Left colon (tissue), 2 donors: ENCODE data around the gene BMPR1B. TPM values are rescaled to one million over a fixed set of nuclear protein-coding genes. Genes with fewer than 3 reads are reported as not detected.

Experiments used
- ATAC-seq: fragments of 200-7000 bp; cut with Tn5 transposase; one replicate; pipeline ENCODE4 v1.9.1; 2020; ENCODE audit warnings: mild to moderate bottlenecking, moderate library complexity
- DNase-seq, 2 donors: peaks; one replicate each; pipeline ENCODE4 v3.0.0-alpha.2; 2020
- intact Hi-C, 2 donors: fragments of 100-400 bp; cut with DNase I in 1 of 2; cut with micrococcal nuclease in 1 of 2; formaldehyde crosslinking; loops; one replicate each; pipeline versions ENCODE4 v1.11.2 to v1.14.0; 2022; cut with DNase I, micrococcal nuclease
- total RNA-seq, 2 donors: library from RNA; stranded (reverse); fragmentation: NEBNext Ultra II Directional; extraction: Animal tissue kit (Norgen Biotek cat#: 25700); gene quantifications; one replicate each; pipeline ENCODE4 v1.2.1, GENCODE V29; 2021
- donor health status: DM: no; HTN: no; CAD: no.
- donor health status: DM: yes; HTN: yes; CAD: no.

The BMPR1B gene
- total RNA-seq, 2 donors from 2014 or later, result 0.21 to 0.47 TPM

DNA sequence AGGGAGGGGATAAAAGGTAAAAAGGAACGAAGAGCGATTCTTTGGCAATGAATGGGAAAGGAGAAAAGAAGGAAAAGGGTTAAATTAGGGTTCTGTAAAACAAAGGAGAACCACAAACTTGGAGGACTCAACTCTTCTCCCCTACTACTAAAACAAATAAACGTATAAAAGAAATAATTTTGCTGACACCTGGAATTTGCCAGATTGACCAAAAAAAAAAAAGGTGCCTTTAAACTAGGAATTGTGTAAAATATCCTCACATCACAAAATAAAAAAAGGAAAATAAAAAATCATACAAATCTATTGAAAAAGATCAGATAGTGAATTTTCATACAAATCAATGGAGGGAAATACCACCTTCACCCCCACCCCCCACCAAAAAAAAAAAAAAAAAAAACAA lies 129.3 kb downstream of the BMPR1B start:
- no peak for DNase-seq
- intact Hi-C loops, result no loop called here
- ATAC-seq, result no peak

DNA sequence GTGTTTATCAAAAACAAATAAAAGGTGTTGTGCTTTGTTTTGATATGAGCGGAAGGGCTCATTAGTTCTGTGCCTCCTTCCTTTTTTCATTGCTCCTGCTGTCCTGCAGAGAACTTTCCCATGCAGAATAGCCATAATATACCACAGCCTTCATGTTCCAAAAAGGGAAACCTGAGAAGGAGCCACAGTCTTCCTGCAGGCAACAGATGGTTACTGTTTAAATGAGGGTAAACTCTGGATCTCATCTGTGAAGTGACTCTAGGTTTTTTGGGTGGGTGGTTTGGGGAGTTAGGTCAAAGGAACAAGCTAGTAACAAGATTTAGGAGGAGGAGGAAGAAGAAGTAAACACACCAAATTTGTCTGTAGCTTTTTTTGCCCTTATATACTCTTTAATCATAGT lies 131.8 kb downstream of the BMPR1B start:
- intact Hi-C loops, result no loop called here
- DNase-seq (no peak), ATAC-seq (no peak)

DNA sequence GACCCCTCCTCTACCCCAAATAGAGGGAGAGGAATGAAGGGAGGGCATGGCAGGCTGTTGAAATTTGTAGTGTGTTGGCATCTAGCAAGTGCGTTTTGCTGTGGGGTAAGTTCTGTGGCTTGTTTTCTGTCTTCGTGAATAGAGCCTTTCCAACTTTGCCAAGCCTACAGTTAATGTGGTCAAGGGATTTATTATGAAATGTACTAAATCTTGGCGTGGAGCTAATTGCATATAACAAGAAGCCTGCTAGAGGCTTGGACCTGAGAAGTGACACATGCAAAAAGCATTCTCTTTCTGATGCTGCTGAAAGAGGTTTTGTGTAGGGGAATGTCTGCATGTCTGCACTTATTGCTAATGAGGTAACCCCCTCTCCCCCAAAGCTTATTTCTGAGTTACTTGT lies 132.2 kb downstream of the BMPR1B start:
- intact Hi-C loops, result no loop called here
- DNase-seq (no peak), ATAC-seq (no peak)

DNA sequence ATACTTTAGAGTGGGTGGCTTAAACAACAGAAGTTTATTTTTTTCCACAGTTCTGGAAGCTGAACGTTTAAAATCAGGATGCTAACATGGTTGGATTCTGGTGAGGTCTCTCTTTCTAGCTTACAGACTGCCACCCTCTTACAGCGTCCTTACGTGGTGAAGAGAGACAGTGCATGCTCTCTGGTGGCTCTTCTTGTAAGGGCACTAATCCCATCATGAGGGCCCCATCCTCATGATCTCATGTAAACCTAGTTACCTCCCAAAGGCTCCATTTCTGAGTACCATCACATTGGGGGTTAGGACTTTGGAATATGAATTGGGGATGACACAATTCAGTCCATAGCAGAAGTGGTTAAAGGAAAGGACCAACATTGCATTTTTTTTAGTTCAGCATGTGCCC lies 132.8 kb downstream of the BMPR1B start:
- DNase-seq (no peak), ATAC-seq (no peak)
- intact Hi-C loops, result no loop called here

DNA sequence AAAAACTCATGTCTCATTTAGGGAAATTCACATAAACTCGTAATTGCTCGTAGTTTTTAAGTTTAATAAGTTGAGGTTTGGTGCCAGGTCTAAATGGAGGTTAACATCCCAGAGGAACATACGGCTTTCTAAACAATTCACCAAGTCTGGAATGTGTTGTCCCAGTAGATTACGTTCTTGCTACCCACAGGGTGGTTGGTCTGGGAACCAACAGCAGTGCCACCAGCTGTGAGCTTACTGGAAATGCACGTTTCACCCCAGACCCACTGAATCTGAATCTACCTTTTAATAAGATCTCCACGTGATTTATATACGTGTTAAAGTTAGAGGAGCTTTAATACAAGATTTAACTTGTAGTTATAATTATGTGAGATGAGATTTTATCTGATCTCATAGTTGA lies 134.3 kb downstream of the BMPR1B start:
- intact Hi-C loops, result no loop called here
- DNase-seq, result no peak
- no peak for ATAC-seq

DNA sequence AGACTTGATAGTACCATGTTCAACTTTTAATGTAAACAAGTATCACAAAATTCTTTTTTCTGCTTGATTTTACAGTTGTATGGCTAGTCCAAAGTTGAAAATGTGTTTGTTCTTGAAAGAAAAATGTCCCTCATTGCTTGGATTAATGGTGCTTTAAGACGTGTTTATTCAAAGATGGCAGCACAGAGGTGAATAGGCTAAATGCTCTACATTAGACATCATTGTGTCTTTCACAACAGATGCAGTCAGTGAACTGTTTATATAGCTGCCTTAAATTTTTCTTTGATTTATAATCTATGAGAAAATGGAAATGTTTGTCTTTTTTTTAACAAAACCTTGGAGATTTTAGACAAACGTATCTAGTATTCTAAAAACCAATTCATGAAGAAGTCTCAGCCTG lies 137.3 kb downstream of the BMPR1B start:
- ATAC-seq (no peak), DNase-seq (no peak)
- intact Hi-C loops, result no loop called here

DNA sequence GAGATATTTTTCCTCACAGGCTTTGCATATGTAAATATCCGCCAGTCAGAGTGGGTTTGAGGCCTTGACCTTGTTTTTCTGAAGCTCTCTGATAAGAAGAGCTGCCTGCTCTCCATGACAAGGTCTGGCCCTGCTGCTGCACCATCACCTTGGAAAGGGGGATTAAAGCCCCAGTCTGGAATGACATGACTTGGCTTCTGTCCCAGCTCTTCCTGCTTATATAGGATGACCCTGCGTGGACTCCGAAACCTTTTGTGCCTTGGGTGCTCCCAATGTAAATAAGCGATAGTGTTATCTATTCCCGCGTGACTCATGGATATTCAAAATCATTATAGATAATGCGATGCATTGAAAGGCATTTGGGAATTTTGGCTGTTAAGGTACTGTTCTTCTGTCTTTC lies 139.3 kb downstream of the BMPR1B start:
- intact Hi-C loops, result no loop called here
- DNase-seq (no peak), ATAC-seq (no peak)

DNA sequence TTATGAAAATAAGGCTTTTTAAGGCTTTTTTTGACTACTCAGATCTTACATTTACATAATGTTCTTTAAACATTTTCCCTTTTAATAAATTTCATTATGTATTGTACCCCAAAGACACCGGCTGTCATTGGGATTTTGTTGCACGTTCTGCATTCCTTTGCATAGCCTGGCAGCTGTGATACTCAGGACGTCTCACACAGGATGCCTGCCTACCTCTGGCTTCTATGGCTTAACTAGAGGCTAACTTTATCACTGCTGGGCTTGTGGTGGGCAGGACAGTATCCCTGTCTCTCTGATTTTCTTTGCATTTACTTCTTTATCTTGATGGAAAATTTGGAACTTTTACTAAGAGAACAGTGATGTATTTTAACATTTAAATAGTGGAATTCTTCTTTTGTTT lies 147.8 kb downstream of the BMPR1B start:
- ATAC-seq (no peak), DNase-seq (no peak)
- intact Hi-C loops, result no loop called here

DNA sequence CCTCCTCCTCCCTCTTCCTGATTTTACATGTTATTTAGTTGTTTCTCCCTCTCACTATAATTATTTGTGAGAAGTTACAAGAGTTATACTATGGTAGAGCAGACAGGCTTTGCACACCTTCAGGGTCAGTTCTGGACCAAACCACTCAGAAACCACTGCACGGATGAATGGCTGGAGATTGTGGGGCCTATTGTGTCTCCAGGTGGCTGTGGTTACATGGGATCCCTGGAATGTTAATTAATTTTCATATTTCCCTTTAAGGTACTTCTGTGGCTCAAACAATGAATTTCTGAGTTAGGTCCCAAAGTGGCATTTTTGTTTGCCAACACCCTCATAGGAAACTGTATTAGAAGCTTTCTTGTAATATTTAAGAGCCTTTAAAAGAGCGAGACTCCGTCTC lies 151.9 kb downstream of the BMPR1B start:
- intact Hi-C loops, result no loop called here
- ATAC-seq (no peak), DNase-seq (no peak)

DNA sequence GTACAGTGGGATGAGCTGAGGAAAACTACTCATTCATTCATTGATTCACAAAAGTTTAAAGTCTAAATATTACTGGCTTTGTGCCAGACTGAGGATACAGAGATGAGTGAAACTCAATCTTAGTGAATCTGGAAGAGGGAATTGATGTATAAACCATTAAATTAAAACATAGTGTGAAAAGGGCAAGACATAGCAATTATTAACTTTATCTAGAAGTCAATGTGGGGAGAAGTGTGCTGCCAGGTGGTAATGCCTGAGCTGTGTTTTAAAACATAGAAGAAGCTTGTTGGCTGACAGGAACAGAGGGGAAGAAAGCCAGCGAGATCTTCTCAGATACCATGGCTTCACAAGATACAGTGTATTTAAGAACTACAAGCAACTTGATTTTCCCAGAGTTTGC lies 153.4 kb downstream of the BMPR1B start:
- ATAC-seq (no peak), DNase-seq (no peak)
- intact Hi-C loops, result no loop called here

DNA sequence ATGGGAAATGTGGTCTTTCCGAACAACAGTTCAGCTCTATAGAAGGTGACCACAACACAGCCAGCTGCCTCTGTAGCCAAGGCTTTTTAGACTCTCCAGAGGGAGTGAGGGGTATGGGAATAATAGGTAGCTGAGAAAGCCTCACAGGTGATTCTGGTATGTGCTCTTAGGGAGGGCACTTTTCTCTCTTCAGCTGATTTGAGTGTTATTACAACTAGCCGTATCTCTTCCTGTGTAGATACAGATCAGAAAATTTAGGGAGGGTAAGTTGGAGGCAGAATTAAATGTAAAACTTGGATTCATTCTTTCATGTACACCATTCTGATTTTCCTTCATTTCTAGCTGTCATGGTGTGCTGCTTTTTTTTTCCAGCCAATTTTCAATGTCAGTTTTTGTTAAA lies 154.9 kb downstream of the BMPR1B start:
- intact Hi-C loops, result no loop called here
- ATAC-seq, result no peak
- DNase-seq, result no peak

DNA sequence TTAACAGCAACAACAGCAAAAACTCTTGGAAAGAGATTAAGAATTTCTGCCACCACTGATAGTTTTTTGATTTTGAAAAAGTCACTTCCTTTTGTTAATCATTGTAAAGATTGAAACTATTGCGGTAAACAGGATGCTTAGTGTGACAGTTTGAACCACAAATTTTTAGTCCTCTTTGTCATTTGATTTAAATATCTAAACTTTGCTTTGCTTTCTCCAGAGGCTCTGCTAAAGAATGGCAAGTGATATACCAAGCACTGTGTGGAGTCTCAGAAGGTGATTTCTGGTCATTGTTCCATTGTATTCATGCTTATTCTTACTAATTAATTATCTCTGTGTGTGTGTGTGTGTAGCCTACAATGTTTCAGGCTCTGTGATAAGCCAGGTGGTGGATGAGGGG lies 155.6 kb downstream of the BMPR1B start:
- ATAC-seq (no peak), DNase-seq (no peak)

DNA sequence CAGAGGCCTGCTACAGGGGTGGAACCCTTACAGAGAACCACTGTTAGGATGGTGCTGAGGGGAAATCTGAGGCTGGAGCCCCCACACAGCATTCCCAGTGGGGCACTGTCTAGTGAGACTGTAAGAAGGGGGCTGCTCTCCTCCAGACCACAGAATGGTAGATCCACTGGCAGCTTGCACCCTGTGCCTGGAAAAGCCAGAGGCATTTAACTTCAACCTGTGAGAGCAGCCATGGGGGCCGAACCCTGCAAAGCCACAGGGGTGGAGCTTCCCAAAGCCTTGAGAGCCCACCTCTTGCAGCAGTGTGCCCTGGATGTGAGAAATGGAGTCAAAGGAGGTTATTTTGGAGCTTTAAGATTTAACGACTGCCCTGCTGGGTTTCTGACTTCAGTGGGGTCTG lies 159.4 kb downstream of the BMPR1B start:
- intact Hi-C loops, result no loop called here
- DNase-seq, result no peak
- ATAC-seq, result no peak

More for the DNA sequence above, 155.6 kb downstream of the BMPR1B start:
- intact Hi-C loops, result no loop called here

DNA sequence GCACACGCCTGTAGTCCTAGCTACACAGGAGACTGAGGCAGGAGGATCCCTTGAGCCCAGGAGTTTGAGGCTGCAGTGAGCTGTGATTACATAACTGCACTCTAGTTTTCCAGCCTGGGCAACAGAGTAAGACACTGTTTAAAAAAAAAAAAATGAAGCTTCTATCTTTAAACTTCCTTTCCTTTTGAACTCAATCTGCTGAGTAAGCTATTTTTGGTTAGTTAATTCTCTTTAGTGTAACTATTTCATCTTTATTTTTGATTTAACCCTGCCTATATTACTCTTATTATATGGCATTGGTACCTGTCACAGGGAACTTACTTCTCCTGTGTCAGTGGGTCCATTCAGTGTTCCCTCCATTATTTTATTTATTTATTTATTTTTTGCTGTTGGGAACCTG lies 160.8 kb downstream of the BMPR1B start:
- DNase-seq, result no peak
- intact Hi-C loops, result no loop called here
- ATAC-seq, result no peak

DNA sequence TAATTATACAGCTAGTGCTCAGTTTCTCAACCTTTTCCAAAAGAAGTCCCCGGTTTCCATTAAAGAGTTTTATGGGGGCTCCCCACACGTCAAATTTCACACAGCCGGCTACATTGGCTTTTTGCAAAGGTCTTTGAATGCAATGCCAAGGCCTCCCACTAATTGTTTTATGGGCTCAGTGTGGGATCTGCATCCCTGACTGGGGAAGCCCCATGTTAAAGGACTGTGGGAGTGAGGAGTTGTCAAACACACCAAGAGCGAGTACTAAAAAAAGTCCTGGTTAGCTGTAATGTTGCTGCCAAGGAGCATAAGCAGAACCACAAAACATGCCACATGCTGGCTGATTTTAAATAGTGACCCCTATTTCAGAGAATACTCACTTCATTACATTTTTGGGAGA lies 162.6 kb downstream of the BMPR1B start:
- no peak for DNase-seq
- intact Hi-C loops, result no loop called here
- no peak for ATAC-seq

DNA sequence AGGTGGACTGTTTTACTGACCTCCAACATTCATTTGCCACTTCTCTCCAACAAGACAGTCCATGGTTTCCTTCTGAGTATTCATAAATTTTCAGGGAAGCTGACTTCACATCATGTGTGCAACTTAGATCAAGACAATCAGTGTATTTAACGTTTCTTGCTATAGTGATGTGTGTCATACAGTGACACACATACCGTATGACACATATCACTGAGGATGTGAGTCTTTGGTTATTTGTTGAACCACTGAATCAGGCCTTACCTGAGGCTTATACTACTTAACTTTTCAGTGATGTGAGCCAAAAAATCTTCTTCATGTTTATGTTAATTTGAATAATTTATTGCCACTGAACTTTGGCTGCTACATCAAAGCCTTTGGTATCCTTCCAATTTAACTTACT lies 166.8 kb downstream of the BMPR1B start:
- intact Hi-C loops, result no loop called here
- ATAC-seq (no peak), DNase-seq (no peak)

DNA sequence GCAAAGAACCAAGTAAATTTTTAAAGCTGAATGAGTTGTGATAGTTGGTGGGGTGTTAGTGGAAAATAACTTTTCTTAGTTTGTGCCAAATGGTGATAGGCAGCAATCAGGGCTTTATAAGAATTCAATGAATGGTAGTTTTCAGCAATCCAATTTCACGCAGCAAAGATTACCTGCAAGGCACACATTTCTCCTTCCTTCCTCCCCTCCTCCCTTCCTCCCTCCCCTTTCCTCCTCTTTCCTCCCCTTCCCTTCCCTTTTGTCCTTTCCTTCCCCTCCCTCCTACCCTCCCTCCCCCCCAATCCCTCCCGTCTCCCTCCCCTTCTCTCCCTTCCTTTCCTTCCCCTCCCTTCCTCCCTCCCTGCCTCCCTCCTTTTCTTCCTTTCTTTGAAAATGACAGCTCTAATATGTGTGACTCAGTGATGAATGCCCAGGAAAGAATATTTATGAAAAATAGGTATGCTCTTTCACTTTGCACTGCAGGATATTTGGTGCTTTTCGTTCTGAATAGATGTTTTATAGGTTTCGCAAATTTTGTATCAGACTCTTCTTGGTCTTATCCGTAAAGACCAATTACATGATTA lies 168.1 kb downstream of the BMPR1B start:
- DNase-seq (no peak), ATAC-seq (no peak)
- intact Hi-C loops, result no loop called here

DNA sequence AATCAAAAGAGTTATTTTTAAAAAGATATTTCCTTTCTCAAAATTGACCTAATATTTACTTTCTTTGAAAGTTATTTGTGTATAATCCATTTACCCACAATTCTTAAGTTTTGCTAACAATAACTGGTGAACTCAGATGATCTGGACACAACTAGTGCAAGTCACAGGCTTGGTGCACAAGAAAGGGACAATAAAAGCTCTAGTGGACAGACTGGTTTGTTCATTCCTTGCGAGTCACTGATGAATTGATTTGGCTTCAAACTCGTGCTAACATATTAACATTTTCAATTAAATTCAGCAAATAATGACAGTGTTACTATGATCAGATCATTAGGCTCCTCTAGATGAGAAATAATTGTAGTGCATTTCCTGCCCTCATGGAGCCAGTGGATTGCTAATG lies 169.2 kb downstream of the BMPR1B start:
- ATAC-seq, result no peak
- DNase-seq, result no peak
- intact Hi-C loops, result no loop called here

DNA sequence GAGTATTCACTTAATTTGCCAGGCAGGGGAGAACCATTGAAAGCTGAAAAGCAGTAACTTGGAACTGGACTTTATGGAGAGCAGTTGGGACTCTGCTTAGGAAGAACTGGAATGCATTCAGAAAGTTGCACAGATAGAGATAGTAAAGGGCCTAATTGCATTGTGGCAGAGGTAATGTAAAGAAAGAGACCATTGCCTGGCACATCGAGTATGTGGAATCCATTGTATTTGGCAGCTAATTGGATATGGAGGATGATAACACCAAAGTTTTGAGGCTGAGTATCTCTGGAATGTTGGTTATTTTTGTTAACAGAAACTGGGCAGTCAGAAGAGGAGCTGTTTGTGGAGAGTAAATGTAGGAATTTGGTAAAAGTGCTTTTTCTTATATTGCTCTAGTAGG lies 169.9 kb downstream of the BMPR1B start:
- no peak for DNase-seq
- intact Hi-C loops, result no loop called here
- no peak for ATAC-seq

DNA sequence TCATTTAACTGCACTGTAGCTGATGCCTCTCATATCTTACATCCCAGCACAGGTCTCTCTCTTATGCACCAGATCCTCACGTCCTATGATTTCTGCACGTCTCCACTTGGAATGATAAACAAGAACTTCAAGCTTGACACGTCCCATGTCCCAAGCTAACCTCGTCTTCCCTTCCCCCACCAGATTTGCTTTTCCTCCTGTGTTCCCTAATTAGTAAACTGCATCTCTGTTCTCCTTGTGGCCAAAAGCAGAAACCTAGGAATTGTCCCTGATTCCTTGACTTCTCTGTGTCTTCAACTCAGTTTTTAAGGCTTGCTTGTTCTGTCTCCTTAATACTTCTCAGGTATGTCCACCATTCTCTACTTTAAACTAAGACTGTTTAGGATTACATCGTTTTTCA lies 171.9 kb downstream of the BMPR1B start:
- ATAC-seq (no peak), DNase-seq (no peak)
- intact Hi-C loops, result no loop called here

DNA sequence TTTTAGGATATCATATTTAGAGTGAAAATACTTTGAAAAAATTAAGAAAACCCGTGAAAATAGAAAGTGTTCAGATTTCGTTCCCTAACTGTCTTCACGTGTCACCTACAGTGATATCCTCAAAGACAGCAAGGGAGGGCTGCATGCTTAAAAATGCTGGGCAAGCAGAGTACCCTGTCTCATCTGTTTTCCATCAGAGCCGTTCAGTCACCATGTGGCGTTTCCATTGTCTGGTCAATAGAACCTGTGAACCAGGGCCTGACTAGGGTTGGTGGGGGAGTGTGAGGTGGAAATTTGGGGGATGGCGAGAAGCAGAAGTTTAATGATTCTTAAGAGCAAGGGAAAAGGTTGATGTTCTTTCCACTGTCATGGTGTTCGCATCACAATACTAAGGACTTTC lies 173.9 kb downstream of the BMPR1B start:
- ATAC-seq (no peak), DNase-seq (no peak)
- intact Hi-C loops, result no loop called here

DNA sequence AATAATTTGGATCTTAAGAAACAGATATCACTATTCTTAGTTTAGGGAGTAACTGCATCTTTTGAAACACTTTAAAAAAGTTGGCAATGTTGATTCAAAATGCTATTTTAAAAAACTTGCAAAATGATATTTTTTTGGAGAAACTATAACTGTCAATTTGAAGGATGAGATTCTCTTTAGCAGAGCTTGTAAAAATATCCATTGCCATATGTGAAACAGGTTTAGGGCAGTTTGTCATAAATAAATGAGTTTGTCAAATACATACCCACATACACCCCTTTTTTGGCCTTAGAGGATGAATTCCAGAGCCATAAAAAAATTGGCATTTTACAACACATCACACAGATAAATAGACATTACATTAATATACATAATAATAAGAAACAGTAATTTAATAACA lies 174.6 kb downstream of the BMPR1B start:
- intact Hi-C loops, result no loop called here
- ATAC-seq, result no peak
- no peak for DNase-seq
